GM21515 (cell line): ENCODE measurements around the gene GPR32.
"Not testable (repeated sequence)": the region's sequence is repeated elsewhere in the genome, so short reads cannot be mapped to it uniquely, and the experiment has no call there.

Experiments used
- ATAC-seq: cut with Tn5 transposase; IDR thresholded peaks from one replicate; pipeline ENCODE4 v1.9.1; 2021; ENCODE audit not compliant: unreplicated experiment

GPR32 gene, protein sequence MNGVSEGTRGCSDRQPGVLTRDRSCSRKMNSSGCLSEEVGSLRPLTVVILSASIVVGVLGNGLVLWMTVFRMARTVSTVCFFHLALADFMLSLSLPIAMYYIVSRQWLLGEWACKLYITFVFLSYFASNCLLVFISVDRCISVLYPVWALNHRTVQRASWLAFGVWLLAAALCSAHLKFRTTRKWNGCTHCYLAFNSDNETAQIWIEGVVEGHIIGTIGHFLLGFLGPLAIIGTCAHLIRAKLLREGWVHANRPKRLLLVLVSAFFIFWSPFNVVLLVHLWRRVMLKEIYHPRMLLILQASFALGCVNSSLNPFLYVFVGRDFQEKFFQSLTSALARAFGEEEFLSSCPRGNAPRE

GRCh38 chr19:50770164-50770563 is at the start of gene GPR32:
Gene GPR32 (plus strand): TSS chr19:50770464. CDS start chr19:50770601, 137 bp downstream.
- ATAC-seq = not testable (repeated sequence)

DNA sequence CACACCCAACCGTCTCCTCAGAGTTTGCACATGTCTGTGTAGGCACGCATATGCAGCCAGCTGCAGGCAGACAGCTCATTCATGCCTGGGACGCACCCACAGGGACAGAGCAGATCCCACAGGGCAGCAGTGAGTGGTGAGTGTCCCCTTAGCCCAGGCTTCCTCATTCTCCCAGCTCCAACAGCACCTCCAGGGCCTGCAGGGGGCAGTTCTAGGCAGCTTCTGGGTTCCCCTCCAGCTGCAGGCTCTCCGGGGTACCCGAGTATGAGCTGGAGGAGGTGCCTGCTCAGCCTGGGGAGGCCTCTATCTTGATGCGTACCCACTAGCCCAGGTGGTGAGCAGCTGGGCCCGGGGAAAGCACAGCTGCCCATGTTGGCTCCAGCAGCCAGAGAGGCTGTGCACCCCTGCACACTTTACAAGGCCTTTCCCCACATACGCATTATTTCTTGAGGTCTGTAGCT is 49.3 kb upstream of the GPR32 start:
- no peak for ATAC-seq

GRCh38 chr19:50721441-50722137 is 48.7 kb upstream of the GPR32 start:
- ATAC-seq = no peak

- no peak for ATAC-seq
Measured at GRCh38 chr19:50722201-50723013, 47.9 kb upstream of the GPR32 start.

GRCh38 chr19:50723069-50723468 is 47.2 kb upstream of the GPR32 start, which contains the start of gene CLEC11A:
Gene CLEC11A (plus strand): TSS chr19:50723364. CDS start chr19:50723526, 162 bp downstream.
- no peak for ATAC-seq

DNA sequence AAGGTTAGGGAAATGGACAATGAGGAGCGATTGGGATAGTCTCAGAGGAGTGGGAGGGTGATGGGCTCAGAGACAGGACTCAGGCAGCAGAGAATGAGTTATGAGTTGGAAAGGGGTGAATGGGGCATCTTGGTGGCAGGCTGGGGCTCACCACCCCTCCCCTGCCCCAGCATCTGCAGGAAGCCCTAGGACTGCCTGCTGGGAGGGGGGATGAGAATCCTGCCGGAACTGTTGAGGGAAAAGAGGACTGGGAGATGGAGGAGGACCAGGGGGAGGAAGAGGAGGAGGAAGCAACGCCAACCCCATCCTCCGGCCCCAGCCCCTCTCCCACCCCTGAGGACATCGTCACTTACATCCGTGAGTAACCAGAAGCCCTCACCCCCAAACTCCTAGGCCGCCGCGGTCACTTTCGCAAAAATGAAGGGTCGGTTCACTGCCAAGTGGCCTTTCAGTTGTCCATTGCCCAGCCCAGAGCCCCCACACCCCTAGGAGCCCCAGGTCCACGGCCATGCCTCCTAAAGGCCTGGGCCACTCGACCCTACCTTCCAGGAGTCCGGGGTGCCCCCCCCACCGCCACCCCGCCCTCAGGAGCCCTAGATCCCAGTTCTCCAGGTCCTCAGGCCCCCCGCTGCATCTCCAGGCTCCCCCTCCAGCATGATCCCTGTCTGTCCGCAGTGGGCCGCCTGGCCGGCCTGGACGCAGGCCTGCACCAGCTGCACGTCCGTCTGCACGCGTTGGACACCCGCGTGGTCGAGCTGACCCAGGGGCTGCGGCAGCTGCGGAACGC is 46.3 kb upstream of the GPR32 start:
- ATAC-seq = no peak

DNA sequence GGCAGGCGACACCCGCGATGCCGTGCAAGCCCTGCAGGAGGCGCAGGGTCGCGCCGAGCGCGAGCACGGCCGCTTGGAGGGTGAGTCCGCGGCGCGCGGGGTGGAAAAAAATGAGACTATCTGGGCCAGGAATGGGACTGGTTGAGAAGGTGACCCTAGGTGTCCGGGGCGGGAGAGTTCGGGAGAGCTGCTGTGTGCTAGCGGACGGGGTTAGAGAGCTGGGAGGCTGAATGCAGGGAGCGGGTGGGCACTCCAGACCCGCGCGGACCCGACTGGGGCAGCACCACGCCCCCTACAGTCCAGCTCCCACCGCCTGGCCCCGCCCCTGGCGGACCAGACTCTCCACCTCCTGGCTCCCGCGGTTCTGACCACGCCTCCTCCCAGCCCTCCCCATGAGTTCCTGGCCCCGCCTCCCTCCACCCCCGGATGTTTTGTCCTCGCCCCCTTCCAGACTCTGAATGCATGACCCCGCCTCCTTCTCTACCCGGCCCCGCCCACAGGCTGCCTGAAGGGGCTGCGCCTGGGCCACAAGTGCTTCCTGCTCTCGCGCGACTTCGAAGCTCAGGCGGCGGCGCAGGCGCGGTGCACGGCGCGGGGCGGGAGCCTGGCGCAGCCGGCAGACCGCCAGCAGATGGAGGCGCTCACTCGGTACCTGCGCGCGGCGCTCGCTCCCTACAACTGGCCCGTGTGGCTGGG is 45.6 kb upstream of the GPR32 start:
- peak; percentile 67 for ATAC-seq

DNA sequence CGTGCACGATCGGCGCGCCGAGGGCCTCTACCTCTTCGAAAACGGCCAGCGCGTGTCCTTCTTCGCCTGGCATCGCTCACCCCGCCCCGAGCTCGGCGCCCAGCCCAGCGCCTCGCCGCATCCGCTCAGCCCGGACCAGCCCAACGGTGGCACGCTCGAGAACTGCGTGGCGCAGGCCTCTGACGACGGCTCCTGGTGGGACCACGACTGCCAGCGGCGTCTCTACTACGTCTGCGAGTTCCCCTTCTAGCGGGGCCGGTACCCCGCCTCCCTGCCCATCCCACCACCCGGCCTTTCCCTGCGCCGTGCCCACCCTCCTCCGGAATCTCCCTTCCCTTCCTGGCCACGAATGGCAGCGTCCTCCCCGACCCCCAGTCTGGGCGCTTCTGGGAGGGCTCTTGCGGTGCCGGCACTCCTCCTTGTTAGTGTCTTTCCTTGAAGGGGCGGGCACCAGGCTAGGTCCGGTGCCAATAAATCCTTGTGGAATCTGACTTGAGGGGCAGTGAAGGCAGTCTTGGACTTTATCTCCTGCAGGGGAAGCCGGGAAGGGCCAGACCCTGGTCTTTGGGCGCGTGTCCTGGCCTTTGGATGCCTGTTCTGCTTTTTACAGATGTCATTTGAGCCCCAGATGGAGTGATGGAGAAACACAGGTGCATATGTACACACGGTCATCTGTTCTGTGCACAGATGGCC is 44.9 kb upstream of the GPR32 start:
- ATAC-seq = no peak

DNA sequence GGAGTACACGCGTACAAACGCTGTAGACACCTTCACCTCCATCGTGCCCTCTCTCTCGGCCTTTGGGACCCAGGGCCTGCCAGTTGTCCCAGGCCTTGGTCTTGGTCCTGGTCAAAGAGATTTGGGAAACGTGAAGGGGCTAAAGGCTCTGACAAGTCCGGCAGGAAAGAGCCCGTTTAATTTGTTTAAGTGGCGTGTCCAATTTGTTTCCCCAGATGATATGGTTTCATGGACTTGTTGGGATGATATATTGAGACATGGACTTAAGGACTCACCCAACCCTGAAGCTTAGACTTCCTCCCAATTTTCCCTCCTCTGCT is 44.4 kb upstream of the GPR32 start:
- no peak for ATAC-seq

- no peak for ATAC-seq
Measured at GRCh38 chr19:50728084-50728737, 42.1 kb upstream of the GPR32 start.

GRCh38 chr19:50729894-50730293 is 40.4 kb upstream of the GPR32 start:
- ATAC-seq = no peak

DNA sequence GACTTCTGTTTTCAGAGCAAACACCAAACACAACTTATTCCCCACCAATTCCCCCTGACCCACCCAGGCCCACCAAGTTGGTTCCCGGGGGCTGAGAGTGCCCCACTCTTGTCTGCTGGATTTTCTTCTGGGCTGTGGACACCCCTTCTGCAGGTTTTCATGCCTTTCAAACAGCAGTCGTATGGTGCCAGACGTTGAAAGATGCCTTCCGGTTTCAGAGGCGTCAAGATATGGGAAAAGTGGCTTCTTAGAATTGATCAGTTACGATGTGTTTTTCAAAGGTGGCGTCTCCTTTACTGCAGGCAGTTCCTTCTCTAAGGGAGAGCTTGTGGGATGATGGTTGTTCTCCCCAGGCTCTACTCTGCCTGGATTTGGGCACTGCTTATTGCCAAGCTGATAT is 34.4 kb upstream of the GPR32 start:
- no peak for ATAC-seq

DNA sequence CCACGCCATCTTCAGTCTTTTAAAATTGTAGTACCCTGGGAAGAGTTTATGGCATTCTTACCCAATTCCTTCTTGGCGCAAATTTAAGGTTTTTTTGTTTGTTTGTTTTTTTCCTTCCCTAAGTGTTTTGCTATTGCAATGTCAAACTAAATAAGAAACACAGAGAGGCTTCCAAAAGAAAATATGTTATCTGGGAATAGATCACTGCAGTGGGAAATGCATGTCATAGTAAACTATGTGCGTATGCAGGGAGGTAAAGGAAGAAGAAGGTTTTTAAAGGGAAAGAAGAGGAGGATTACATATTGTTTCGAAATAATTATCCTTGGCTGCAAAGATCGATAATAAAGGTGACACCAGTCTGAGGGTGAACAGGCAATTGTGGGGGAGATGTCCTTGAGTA is 33.9 kb upstream of the GPR32 start:
- no peak for ATAC-seq

DNA sequence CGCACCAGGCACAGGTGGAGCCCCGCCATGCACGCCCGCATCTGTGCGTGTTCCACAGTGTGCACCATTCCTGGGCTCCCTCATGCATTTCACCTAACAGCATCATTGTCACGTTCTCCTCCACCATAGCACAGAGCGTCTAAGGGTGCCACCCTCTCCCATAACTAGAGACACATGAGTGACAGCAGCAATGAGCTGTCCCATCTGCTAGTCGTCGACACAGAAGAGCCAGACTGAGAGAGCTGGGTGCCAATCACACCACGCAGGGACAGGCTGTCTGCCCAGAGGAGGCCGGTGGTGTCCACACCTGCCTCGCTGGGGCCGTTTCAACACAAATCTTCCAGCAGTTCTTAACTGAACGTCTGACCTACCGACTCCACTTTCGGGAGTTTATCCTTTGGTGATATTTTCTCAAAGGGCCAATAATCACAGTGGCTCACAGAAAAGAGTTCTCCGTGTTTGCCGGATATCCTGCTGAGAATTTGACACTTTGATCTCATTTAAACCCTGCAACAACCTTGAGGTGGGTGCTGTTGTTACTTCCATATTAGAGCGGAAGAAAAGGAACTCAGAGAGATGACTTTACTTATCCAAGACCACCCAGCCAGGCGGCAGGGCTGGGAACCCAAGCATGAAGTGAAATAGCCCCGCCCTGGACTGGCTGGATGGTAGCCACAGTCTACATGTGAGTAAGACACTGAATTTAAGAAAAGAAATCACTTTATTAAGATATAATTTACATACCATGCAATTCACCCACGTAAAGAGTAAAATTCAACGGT is 30.9 kb upstream of the GPR32 start:
- no peak for ATAC-seq

DNA sequence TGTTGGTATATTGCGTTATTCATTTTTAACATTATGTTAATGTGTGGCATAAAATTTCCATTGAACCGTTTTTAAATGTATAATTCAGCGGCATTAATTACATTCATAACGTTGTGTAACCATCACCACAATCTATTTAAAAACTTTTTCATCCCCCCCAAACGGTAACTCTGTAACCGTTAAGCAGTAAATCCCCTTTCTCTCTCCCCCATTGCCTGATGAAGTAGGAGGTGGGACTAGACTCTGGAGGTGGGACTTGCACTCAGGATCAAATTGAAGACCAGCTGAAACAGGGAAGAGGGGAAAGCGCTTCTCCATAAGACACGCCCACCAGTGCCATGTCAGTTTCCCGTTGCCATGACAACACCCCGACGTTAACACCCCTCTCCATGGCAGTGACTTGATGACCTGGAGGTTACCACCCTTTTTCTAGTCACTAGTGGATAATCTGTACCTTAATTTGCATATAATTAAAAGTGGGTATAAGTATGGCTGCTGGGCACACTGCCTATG is 30.3 kb upstream of the GPR32 start:
- ATAC-seq = no peak

DNA sequence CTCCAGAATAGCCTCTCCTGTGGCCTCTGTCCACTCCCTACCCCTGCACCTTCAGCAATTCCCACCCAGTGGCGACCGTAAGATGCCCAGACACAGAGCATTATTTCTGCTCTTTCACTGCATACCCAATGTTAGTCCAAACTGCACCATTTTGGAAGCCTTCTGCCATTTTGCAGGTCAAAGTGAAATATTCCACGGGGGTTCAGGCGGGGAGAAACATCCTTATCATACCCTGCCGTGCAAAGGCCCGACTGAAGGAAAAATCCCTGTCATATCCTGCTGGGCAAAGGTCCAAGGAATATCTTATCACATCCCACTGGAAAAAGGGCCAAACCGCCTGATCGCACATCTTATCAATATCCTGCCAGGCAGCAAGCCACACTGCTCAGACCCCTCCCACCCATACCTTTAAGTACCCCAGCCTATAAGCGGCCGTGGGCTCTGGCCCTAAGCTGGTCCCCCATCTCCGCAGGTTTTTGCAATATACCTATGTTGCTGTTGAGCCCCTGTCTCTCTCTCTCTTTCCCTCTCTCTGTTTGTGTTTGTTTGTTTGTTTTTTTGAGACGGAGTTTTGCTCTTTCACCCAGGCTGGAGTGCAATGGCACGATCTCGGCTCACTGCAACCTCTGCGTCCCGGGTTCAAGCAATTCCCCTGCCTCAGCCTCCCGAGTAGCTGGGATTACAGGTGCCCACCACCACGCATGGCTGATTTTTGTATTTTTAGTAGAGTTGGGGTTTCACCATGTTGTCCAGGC is 28.9 kb upstream of the GPR32 start:
- no peak for ATAC-seq

- ATAC-seq = no peak
Measured at GRCh38 chr19:50743537-50743936, 26.7 kb upstream of the GPR32 start.
